Measurements from ENCODE around the gene TMPRSS13. TPM values are rescaled to one million over a fixed set of nuclear protein-coding genes. Genes with fewer than 3 reads are reported as not detected.
"Not testable (repeated sequence)": the region's sequence is repeated elsewhere in the genome, so short reads cannot be mapped to it uniquely, and the experiment has no call there.

Gene TMPRSS13
- total RNA-seq (1.5 TPM), polyA plus RNA-seq (3.5 TPM)
- long read RNA-seq, donor 1 = 0 reads
- long read RNA-seq, donor 2 = 0 reads
- long read RNA-seq, donor 3 = 0 reads
- long read RNA-seq, donor 4 = 0 reads
- long read RNA-seq, donor 5 = 0 reads
- long read RNA-seq, donor 6 = 0 reads
- long read RNA-seq, donor 7 = 0 reads
- long read RNA-seq, donor 8 = 0 reads
- long read RNA-seq, donor 9 = 0 reads
- long read RNA-seq, donor 10 = 0 reads

GRCh38 chr11:117929142-117929915 lies at the start of gene TMPRSS13:
Gene TMPRSS13 (minus strand): TSS chr11:117929402. CDS start chr11:117929307, 95 bp downstream.
- no peaks in the 10 kb centered on the region for H3K27me3 ChIP-seq (ENCODE audit: control insufficient read depth in 2 of 2, insufficient read depth in 1 of 2, low read length in 1 of 2)
- no peaks in the 10 kb centered on the region for H3K36me3 ChIP-seq (ENCODE audit: control insufficient read depth in 2 of 2, insufficient read depth in 2 of 2, low read length in 1 of 2)
- WGBS = 83% methylated on average over 13 of the region's 13 CpGs
- H3K9me3 ChIP-seq (ENCODE audit: control insufficient read depth in 2 of 2, insufficient read depth in 1 of 2, low read length in 1 of 2) = peaks cover 0 to 4% of the 10 kb centered on the region in 2 donors
- no peak within 1 kb of the TSS for H3K27ac ChIP-seq (ENCODE audit: low read depth in 1 of 2, low read length in 1 of 2)
- peaks cover 19 to 45% of the 10 kb centered on the region in 2 donors for H3K4me1 ChIP-seq (ENCODE audit: control insufficient read depth in 2 of 2, insufficient read depth in 2 of 2, low read length in 2 of 2)
- DNase-seq (ENCODE audit: low read depth in 6 of 9, low spot score in 9 of 9) = no peak
- no peak within 1 kb of the TSS for H3K4me3 ChIP-seq (ENCODE audit: low read length in 2 of 2)

DNA sequence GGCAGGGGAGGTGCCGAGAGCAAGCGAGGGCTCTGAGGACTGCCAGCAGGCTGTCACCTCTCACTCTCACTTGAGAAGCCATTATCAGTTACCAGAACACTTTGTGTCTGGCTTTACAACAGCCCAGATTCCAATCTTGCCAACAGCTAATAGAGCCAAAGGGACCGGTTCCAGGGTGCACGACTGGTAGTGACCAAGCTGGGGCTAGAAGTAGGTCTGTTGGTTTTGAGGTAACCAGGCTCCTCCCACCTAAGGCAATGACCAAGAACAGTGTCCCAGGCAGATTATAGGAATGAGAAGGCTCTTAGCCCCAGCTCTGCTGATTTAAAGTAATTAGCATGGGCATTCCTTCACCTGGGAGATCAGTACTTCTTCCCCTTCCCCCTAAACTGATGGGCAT lies 49.8 kb upstream of the TMPRSS13 start:
- H3K36me3 ChIP-seq (ENCODE audit: control insufficient read depth in 2 of 2, insufficient read depth in 2 of 2, low read length in 1 of 2) = no peaks in the 10 kb centered on the region

GRCh38 chr11:117978291-117978910 lies 49.2 kb upstream of the TMPRSS13 start:
- DNase-seq (ENCODE audit: low read depth in 6 of 9, low spot score in 9 of 9) = not testable (repeated sequence)

More for the DNA sequence above, 49.8 kb upstream of the TMPRSS13 start:
- H3K27me3 ChIP-seq (ENCODE audit: control insufficient read depth in 2 of 2, insufficient read depth in 1 of 2, low read length in 1 of 2) = no peaks in the 10 kb centered on the region
- WGBS = 95% methylated on average over 4 of the region's 4 CpGs
- H3K9me3 ChIP-seq (ENCODE audit: control insufficient read depth in 2 of 2, insufficient read depth in 1 of 2, low read length in 1 of 2) = peaks cover 0 to 4% of the 10 kb centered on the region in 2 donors
- DNase-seq (ENCODE audit: low read depth in 6 of 9, low spot score in 9 of 9) = no peak
- H3K27ac ChIP-seq (ENCODE audit: low read depth in 1 of 2, low read length in 1 of 2) = peak overlapping the region in 1 of 2 donors; percentile 3
- H3K4me1 ChIP-seq (ENCODE audit: control insufficient read depth in 2 of 2, insufficient read depth in 2 of 2, low read length in 2 of 2) = peaks cover 18 to 38% of the 10 kb centered on the region in 2 donors
- H3K4me3 ChIP-seq (ENCODE audit: low read length in 2 of 2) = no peak overlapping the region

DNA sequence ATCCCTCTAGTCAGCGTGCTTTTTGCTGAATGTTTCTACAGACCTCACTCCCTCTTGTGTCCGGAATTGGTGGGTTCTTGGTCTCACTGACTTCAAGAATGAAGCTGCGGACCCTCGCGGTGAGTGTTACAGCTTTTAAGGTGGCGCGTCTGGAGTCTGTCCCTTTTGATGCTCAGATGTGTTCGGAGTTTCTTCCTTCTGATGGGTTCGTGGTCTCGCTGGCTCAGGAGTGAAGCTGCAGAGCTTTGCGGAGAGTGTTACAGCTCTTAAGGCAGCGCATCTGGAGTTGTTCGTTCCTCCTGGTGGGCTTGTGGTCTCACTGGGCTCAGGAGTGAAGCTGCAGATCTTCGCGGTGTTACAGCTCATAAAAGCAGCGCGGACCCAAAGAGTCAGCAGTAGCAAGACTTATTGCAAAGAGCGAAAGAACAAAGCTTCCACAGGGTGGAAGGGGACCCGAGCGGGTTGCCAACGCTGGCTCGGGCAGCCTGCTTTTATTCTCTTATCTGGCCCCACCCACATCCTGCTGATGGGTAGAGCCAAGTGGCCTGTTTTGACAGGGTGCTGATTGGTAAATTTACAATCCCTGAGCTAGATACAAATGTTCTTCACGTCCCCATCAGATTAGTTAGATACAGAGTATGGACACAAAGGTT lies 48.5 kb upstream of the TMPRSS13 start:
- H3K4me3 ChIP-seq (ENCODE audit: low read length in 2 of 2) = not testable (repeated sequence)
- 18% methylated on average over 23 of the region's 23 CpGs for WGBS
- DNase-seq (ENCODE audit: low read depth in 6 of 9, low spot score in 9 of 9) = peak in 1 of 9 donors; percentile 50

More at GRCh38 chr11:117978291-117978910, 49.2 kb upstream of the TMPRSS13 start:
- H3K27me3 ChIP-seq (ENCODE audit: control insufficient read depth in 2 of 2, insufficient read depth in 1 of 2, low read length in 1 of 2); H3K36me3 ChIP-seq (ENCODE audit: control insufficient read depth in 2 of 2, insufficient read depth in 2 of 2, low read length in 1 of 2); H3K9me3 ChIP-seq (ENCODE audit: control insufficient read depth in 2 of 2, insufficient read depth in 1 of 2, low read length in 1 of 2); H3K27ac ChIP-seq (ENCODE audit: low read depth in 1 of 2, low read length in 1 of 2); H3K4me3 ChIP-seq (ENCODE audit: low read length in 2 of 2): not testable (repeated sequence)
- H3K4me1 ChIP-seq (ENCODE audit: control insufficient read depth in 2 of 2, insufficient read depth in 2 of 2, low read length in 2 of 2) = peaks cover 18 to 40% of the 10 kb centered on the region in 2 donors
- WGBS = 98% methylated on average over 36 of the region's 36 CpGs

DNA sequence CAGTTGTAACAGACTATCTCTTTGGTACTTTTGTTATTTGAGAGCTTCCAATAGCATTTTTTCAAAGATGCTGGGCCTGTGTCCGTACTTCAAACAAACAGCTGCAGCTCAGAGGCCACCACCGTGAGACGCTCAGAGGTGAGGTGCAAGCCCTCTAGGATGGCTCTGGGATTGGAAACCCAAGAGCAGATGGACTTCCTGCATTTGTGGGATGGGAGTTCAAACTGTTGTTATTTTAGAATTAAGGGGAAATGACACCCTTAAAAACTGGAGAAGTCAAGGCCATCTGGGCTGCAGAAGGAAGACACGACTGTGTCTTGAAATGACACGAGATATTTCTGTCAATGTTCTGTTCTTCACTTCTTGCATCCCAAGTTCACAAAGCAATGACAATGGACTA lies 47.8 kb upstream of the TMPRSS13 start:
- Histone ChIP-seq H3K36me3 (ENCODE audit: control insufficient read depth in 2 of 2, insufficient read depth in 2 of 2, low read length in 1 of 2) (no peaks in the 10 kb centered on the region), H3K27ac (ENCODE audit: low read depth in 1 of 2, low read length in 1 of 2) (no peak overlapping the region), H3K4me3 (ENCODE audit: low read length in 2 of 2) (no peak overlapping the region), H3K9me3 (ENCODE audit: control insufficient read depth in 2 of 2, insufficient read depth in 1 of 2, low read length in 1 of 2) (peaks cover 0 to 4% of the 10 kb centered on the region in 2 donors), H3K4me1 (ENCODE audit: control insufficient read depth in 2 of 2, insufficient read depth in 2 of 2, low read length in 2 of 2) (peaks cover 20 to 52% of the 10 kb centered on the region in 2 donors), H3K27me3 (ENCODE audit: control insufficient read depth in 2 of 2, insufficient read depth in 1 of 2, low read length in 1 of 2) (no peaks in the 10 kb centered on the region)
- DNase-seq (ENCODE audit: low read depth in 6 of 9, low spot score in 9 of 9) = no peak
- WGBS = 15% methylated on average over 5 of the region's 5 CpGs

More for the DNA sequence above, 48.5 kb upstream of the TMPRSS13 start:
- H3K27me3 ChIP-seq (ENCODE audit: control insufficient read depth in 2 of 2, insufficient read depth in 1 of 2, low read length in 1 of 2); H3K9me3 ChIP-seq (ENCODE audit: control insufficient read depth in 2 of 2, insufficient read depth in 1 of 2, low read length in 1 of 2); H3K36me3 ChIP-seq (ENCODE audit: control insufficient read depth in 2 of 2, insufficient read depth in 2 of 2, low read length in 1 of 2): not testable (repeated sequence)
- peak overlapping the region in 1 of 2 donors; percentile 26 for H3K27ac ChIP-seq (ENCODE audit: low read depth in 1 of 2, low read length in 1 of 2)
- H3K4me1 ChIP-seq (ENCODE audit: control insufficient read depth in 2 of 2, insufficient read depth in 2 of 2, low read length in 2 of 2) = peaks cover 20 to 47% of the 10 kb centered on the region in 2 donors

GRCh38 chr11:117976445-117976844 lies 47.2 kb upstream of the TMPRSS13 start:
- peaks cover 0 to 4% of the 10 kb centered on the region in 2 donors for H3K9me3 ChIP-seq (ENCODE audit: control insufficient read depth in 2 of 2, insufficient read depth in 1 of 2, low read length in 1 of 2)
- WGBS = 97% methylated on average over 4 of the region's 4 CpGs
- H3K4me1 ChIP-seq (ENCODE audit: control insufficient read depth in 2 of 2, insufficient read depth in 2 of 2, low read length in 2 of 2) = peaks cover 20 to 56% of the 10 kb centered on the region in 2 donors
- H3K36me3 ChIP-seq (ENCODE audit: control insufficient read depth in 2 of 2, insufficient read depth in 2 of 2, low read length in 1 of 2) = no peaks in the 10 kb centered on the region
- no peak overlapping the region for H3K4me3 ChIP-seq (ENCODE audit: low read length in 2 of 2)
- H3K27ac ChIP-seq (ENCODE audit: low read depth in 1 of 2, low read length in 1 of 2) = no peak overlapping the region
- H3K27me3 ChIP-seq (ENCODE audit: control insufficient read depth in 2 of 2, insufficient read depth in 1 of 2, low read length in 1 of 2) = no peaks in the 10 kb centered on the region
- no peak for DNase-seq (ENCODE audit: low read depth in 6 of 9, low spot score in 9 of 9)

GRCh38 chr11:117973503-117973860 lies 44.3 kb upstream of the TMPRSS13 start:
- no peak for DNase-seq (ENCODE audit: low read depth in 6 of 9, low spot score in 9 of 9)
- Histone ChIP-seq H3K4me3 (ENCODE audit: low read length in 2 of 2) (no peak overlapping the region), H3K27me3 (ENCODE audit: control insufficient read depth in 2 of 2, insufficient read depth in 1 of 2, low read length in 1 of 2) (no peaks in the 10 kb centered on the region), H3K4me1 (ENCODE audit: control insufficient read depth in 2 of 2, insufficient read depth in 2 of 2, low read length in 2 of 2) (peaks cover 24 to 63% of the 10 kb centered on the region in 2 donors), H3K36me3 (ENCODE audit: control insufficient read depth in 2 of 2, insufficient read depth in 2 of 2, low read length in 1 of 2) (no peaks in the 10 kb centered on the region), H3K27ac (ENCODE audit: low read depth in 1 of 2, low read length in 1 of 2) (no peak overlapping the region), H3K9me3 (ENCODE audit: control insufficient read depth in 2 of 2, insufficient read depth in 1 of 2, low read length in 1 of 2) (peaks cover 0 to 4% of the 10 kb centered on the region in 2 donors)
- WGBS = 99% methylated on average over 4 of the region's 4 CpGs

- Histone ChIP-seq H3K27me3 (ENCODE audit: control insufficient read depth in 2 of 2, insufficient read depth in 1 of 2, low read length in 1 of 2) (no peaks in the 10 kb centered on the region), H3K36me3 (ENCODE audit: control insufficient read depth in 2 of 2, insufficient read depth in 2 of 2, low read length in 1 of 2) (no peaks in the 10 kb centered on the region), H3K9me3 (ENCODE audit: control insufficient read depth in 2 of 2, insufficient read depth in 1 of 2, low read length in 1 of 2) (peaks cover 0 to 4% of the 10 kb centered on the region in 2 donors), H3K4me3 (ENCODE audit: low read length in 2 of 2) (no peak overlapping the region), H3K4me1 (ENCODE audit: control insufficient read depth in 2 of 2, insufficient read depth in 2 of 2, low read length in 2 of 2) (peaks cover 19 to 58% of the 10 kb centered on the region in 2 donors), H3K27ac (ENCODE audit: low read depth in 1 of 2, low read length in 1 of 2) (no peak overlapping the region)
- WGBS = 64% methylated on average over 9 of the region's 9 CpGs
- DNase-seq (ENCODE audit: low read depth in 6 of 9, low spot score in 9 of 9) = no peak
Measured at GRCh38 chr11:117972629-117973502, 43.7 kb upstream of the TMPRSS13 start.

All from thymus (tissue), 14 donors.